ENCODE measurements around the gene ASIP. TPM values are rescaled to one million over a fixed set of nuclear protein-coding genes. Genes with fewer than 3 reads are reported as not detected.
"Not testable (repeated sequence)": the region's sequence is repeated elsewhere in the genome, so short reads cannot be mapped to it uniquely, and the experiment has no call there.

The ASIP gene
- total RNA-seq, 6 experiments from 2014 or later, result 0.42 TPM; not detected in 5

DNA sequence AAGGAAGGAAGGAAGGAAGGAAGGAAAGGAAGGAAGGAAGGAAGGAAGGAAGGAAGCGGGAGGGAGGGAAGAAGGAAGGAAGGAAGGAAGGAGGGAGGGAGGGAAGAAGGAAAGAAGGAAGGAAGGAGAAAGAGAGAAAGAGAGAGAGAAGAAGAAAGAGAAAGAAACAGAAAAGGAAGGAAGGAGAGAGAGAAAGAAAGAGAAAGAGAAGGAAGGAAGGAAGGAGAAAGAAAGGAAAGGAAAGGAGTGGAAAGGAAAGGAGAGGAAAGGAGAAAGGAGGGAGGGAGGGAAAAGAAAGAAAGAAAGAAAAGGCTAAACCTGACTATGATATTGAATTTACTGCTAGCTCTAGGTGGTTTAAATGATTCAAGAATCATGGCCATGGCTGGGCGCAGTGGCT is 5.3 kb upstream of the ASIP start:
- no peak for ATAC-seq
- Histone ChIP-seq H3K9me3 (no peaks in the 10 kb centered on the region), H3K4me1 (no peaks in the 10 kb centered on the region), H3K27me3 (no peaks in the 10 kb centered on the region), H3K4me3 (no peak overlapping the region), H3K36me3 (no peaks in the 10 kb centered on the region), H3K27ac (no peak overlapping the region)
- DNase-seq, result no peak
- intact Hi-C loops (cut with DNase I), result no loop called here
- WGBS (ENCODE audit: insufficient coverage, low coverage, low lambda C conversion rate, missing lambda C conversion rate), result 79% methylated on average over 2 of the region's 2 CpGs
- TF ChIP-seq, protein P1, sequence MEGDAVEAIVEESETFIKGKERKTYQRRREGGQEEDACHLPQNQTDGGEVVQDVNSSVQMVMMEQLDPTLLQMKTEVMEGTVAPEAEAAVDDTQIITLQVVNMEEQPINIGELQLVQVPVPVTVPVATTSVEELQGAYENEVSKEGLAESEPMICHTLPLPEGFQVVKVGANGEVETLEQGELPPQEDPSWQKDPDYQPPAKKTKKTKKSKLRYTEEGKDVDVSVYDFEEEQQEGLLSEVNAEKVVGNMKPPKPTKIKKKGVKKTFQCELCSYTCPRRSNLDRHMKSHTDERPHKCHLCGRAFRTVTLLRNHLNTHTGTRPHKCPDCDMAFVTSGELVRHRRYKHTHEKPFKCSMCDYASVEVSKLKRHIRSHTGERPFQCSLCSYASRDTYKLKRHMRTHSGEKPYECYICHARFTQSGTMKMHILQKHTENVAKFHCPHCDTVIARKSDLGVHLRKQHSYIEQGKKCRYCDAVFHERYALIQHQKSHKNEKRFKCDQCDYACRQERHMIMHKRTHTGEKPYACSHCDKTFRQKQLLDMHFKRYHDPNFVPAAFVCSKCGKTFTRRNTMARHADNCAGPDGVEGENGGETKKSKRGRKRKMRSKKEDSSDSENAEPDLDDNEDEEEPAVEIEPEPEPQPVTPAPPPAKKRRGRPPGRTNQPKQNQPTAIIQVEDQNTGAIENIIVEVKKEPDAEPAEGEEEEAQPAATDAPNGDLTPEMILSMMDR (IDR thresholded peaks at IDR 0.05), result no peak
- no peak for TF ChIP-seq POLR2A (IDR thresholded peaks at IDR 0.05)

- Histone ChIP-seq H3K27ac (no peak overlapping the region), H3K9me3 (no peaks in the 10 kb centered on the region), H3K4me3 (no peak overlapping the region), H3K36me3 (no peaks in the 10 kb centered on the region), H3K27me3 (no peaks in the 10 kb centered on the region), H3K4me1 (no peaks in the 10 kb centered on the region)
- ATAC-seq (no peak), DNase-seq (no peak)
- intact Hi-C loops (cut with DNase I), result no loop called here
- TF ChIP-seq POLR2A (IDR thresholded peaks at IDR 0.05), result no peak
- TF ChIP-seq, protein P1 (IDR thresholded peaks at IDR 0.05), result no peak
- WGBS (ENCODE audit: insufficient coverage, low coverage, low lambda C conversion rate, missing lambda C conversion rate), result 88% methylated on average over 2 of the region's 2 CpGs
These were observed 3.3 kb upstream of the ASIP start for GRCh38 chr20:34237942-34238341.

DNA sequence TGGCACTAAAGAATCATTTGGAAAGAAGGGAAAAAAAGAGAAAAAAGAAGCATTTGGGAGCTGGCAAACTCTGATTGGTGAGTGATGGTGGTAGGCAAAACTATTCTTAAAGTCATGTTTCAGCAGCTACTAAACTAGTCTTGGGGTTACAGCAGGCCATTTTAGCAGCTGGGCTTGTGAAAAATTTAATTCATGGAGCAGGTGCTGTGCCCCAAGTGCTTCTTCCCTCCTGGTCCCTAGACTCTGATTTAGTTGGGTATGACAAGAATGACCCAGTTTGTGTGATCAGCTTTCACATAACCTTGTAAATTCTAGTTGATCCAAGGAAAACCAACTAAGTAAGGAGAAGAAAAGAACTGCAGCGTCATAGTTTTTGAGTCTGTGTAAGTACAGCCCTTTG is 1.1 kb upstream of the ASIP start:
- H3K36me3 ChIP-seq, result no peaks in the 10 kb centered on the region
- no peak for TF ChIP-seq POLR2A (IDR thresholded peaks at IDR 0.05)
- TF ChIP-seq, protein P1 (IDR thresholded peaks at IDR 0.05), result no peak
- no peaks in the 10 kb centered on the region for H3K4me1 ChIP-seq
- intact Hi-C loops (cut with DNase I), result no loop called here
- DNase-seq, result no peak
- no peak overlapping the region for H3K27ac ChIP-seq
- H3K4me3 ChIP-seq, result no peak overlapping the region
- WGBS (ENCODE audit: insufficient coverage, low coverage, low lambda C conversion rate, missing lambda C conversion rate), result 91% methylated on average over 1 of the region's 1 CpG
- no peak for ATAC-seq
- no peaks in the 10 kb centered on the region for H3K9me3 ChIP-seq
- no peaks in the 10 kb centered on the region for H3K27me3 ChIP-seq

DNA sequence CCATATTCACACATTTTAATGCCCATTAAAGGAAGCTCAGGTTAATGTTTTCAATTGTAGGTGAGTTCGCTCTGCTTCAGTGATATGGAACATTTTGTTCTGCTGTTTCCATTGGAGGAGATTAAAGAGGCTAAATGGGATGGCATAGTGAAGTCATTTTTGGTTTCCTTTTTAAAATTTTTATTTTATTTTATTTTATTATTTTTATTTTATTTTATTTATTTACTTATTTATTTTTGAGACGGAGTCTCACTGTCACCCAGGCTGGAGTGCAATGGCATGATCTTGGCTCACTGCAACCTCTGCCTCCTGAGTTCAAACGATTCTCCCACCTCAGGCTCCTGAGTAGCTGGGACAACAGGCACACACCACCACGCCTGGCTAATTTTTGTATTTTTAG is 792 bp downstream of the ASIP start:
- H3K36me3 ChIP-seq; H3K9me3 ChIP-seq; H3K27ac ChIP-seq; H3K4me3 ChIP-seq; intact Hi-C loops (cut with DNase I); ATAC-seq; DNase-seq; H3K4me1 ChIP-seq; H3K27me3 ChIP-seq: not testable (repeated sequence)
- 79% methylated on average over 4 of the region's 4 CpGs for WGBS (ENCODE audit: insufficient coverage, low coverage, low lambda C conversion rate, missing lambda C conversion rate)

- intact Hi-C loops (cut with DNase I), result no loop called here
- WGBS (ENCODE audit: insufficient coverage, low coverage, low lambda C conversion rate, missing lambda C conversion rate), result 88% methylated on average over 1 of the region's 1 CpG
- Histone ChIP-seq H3K4me3 (no peak overlapping the region), H3K36me3 (no peaks in the 10 kb centered on the region), H3K9me3 (no peaks in the 10 kb centered on the region), H3K4me1 (no peaks in the 10 kb centered on the region), H3K27ac (no peak overlapping the region), H3K27me3 (no peaks in the 10 kb centered on the region)
- ATAC-seq (no peak), DNase-seq (no peak)
- no peak for TF ChIP-seq POLR2A (IDR thresholded peaks at IDR 0.05)
- TF ChIP-seq, protein P1 (IDR thresholded peaks at IDR 0.05), result no peak
These were observed 1.7 kb downstream of the ASIP start for GRCh38 chr20:34242879-34243278.

All from right lobe of liver (tissue), 6 donors.